ENCODE results near the gene PHF21A. TPM values are rescaled to one million over a fixed set of nuclear protein-coding genes. Genes with fewer than 3 reads are reported as not detected.

The PHF21A gene
- total RNA-seq, 2 experiments from 2014 or later: 23.1 to 56.1 TPM

- Histone ChIP-seq H3K9me3 (ENCODE audit: low read length) (no peaks in the 10 kb centered on the region), H3K4me2 (ENCODE audit: low read length) (no peak overlapping the region), H3K4me3 (ENCODE audit: low read depth, low read length, poor library complexity, severe bottlenecking) (no peak overlapping the region), H3K9me2 (ENCODE audit: insufficient read depth, low read length) (no peaks in the 10 kb centered on the region), H3K4me1 (ENCODE audit: insufficient read depth, low read length, poor library complexity, severe bottlenecking) (no peaks in the 10 kb centered on the region), H4K20me1 (ENCODE audit: insufficient read depth, low read length) (no peaks in the 10 kb centered on the region), H2AFZ (ENCODE audit: low read length) (no peak overlapping the region), H3K36me3 (ENCODE audit: insufficient read depth, low read length) (no peaks in the 10 kb centered on the region), H3K27ac (ENCODE audit: low read depth, low read length, poor library complexity, severe bottlenecking) (no peak overlapping the region), H3K79me2 (ENCODE audit: insufficient read depth, low read depth, low read length) (no peaks in the 10 kb centered on the region)
- TF ChIP-seq EZH2phosphoT487 (IDR thresholded peaks at IDR 0.05; ENCODE audit: borderline replicate concordance, low read depth, low read length) (no peak), CTCF (conservative IDR thresholded peaks at IDR 0.05; ENCODE audit: low read length) (no peak)
- BruUV-seq (replicated peaks): no TSS peak
- intact Hi-C loops (cut with micrococcal nuclease; ENCODE audit: unreplicated experiment): no loop called here
- ChIA-PET CTCF (ENCODE audit: unreplicated experiment) (no interaction called here), POLR2A (no interaction called here)
- DNase-seq (ENCODE audit: low spot score): no peak
Observed at GRCh38 chr11:45985212-45985611, 136.0 kb downstream of the PHF21A start.

GRCh38 chr11:45984192-45984591 lies 137.1 kb downstream of the PHF21A start:
- H3K4me1 ChIP-seq (ENCODE audit: insufficient read depth, low read length, poor library complexity, severe bottlenecking): no peaks in the 10 kb centered on the region
- no peaks in the 10 kb centered on the region for H4K20me1 ChIP-seq (ENCODE audit: insufficient read depth, low read length)
- ChIA-PET POLR2A (interaction anchor here (0.6 to 0.9 kb wide), 2 partner anchors 10 to 139 kb away, joined by 3 read pairs; no protein-coding TSS in a partner anchor), CTCF (ENCODE audit: unreplicated experiment) (no interaction called here)
- no peaks in the 10 kb centered on the region for H3K79me2 ChIP-seq (ENCODE audit: insufficient read depth, low read depth, low read length)
- TF ChIP-seq CTCF (conservative IDR thresholded peaks at IDR 0.05; ENCODE audit: low read length) (no peak), EZH2phosphoT487 (IDR thresholded peaks at IDR 0.05; ENCODE audit: borderline replicate concordance, low read depth, low read length) (no peak)
- no peak overlapping the region for H3K4me3 ChIP-seq (ENCODE audit: low read depth, low read length, poor library complexity, severe bottlenecking)
- intact Hi-C loops (cut with micrococcal nuclease; ENCODE audit: unreplicated experiment): no loop called here
- no TSS peak for BruUV-seq (replicated peaks)
- DNase-seq (ENCODE audit: low spot score): no peak
- H3K9me3 ChIP-seq (ENCODE audit: low read length): no peaks in the 10 kb centered on the region
- no peak overlapping the region for H3K27ac ChIP-seq (ENCODE audit: low read depth, low read length, poor library complexity, severe bottlenecking)
- no peaks in the 10 kb centered on the region for H3K9me2 ChIP-seq (ENCODE audit: insufficient read depth, low read length)
- no peak overlapping the region for H3K4me2 ChIP-seq (ENCODE audit: low read length)
- peaks cover 5% of the 10 kb centered on the region; the same call in 1 of the 2 replicates for H3K36me3 ChIP-seq (ENCODE audit: insufficient read depth, low read length)
- no peak overlapping the region for H2AFZ ChIP-seq (ENCODE audit: low read length)

GRCh38 chr11:45983471-45983845 lies 137.8 kb downstream of the PHF21A start:
- H3K4me2 ChIP-seq (ENCODE audit: low read length): no peak overlapping the region
- H3K9me2 ChIP-seq (ENCODE audit: insufficient read depth, low read length): no peaks in the 10 kb centered on the region
- DNase-seq (ENCODE audit: low spot score): no peak
- H3K36me3 ChIP-seq (ENCODE audit: insufficient read depth, low read length): peaks cover 10% of the 10 kb centered on the region
- H4K20me1 ChIP-seq (ENCODE audit: insufficient read depth, low read length): no peaks in the 10 kb centered on the region
- TF ChIP-seq CTCF (conservative IDR thresholded peaks at IDR 0.05; ENCODE audit: low read length) (no peak), EZH2phosphoT487 (IDR thresholded peaks at IDR 0.05; ENCODE audit: borderline replicate concordance, low read depth, low read length) (no peak)
- no peaks in the 10 kb centered on the region for H3K79me2 ChIP-seq (ENCODE audit: insufficient read depth, low read depth, low read length)
- H3K9me3 ChIP-seq (ENCODE audit: low read length): no peaks in the 10 kb centered on the region
- no TSS peak for BruUV-seq (replicated peaks)
- no peak overlapping the region for H2AFZ ChIP-seq (ENCODE audit: low read length)
- H3K4me1 ChIP-seq (ENCODE audit: insufficient read depth, low read length, poor library complexity, severe bottlenecking): no peaks in the 10 kb centered on the region
- CTCF ChIA-PET (ENCODE audit: unreplicated experiment): no interaction called here
- H3K4me3 ChIP-seq (ENCODE audit: low read depth, low read length, poor library complexity, severe bottlenecking): no peak overlapping the region
- intact Hi-C loops (cut with micrococcal nuclease; ENCODE audit: unreplicated experiment): no loop called here
- H3K27ac ChIP-seq (ENCODE audit: low read depth, low read length, poor library complexity, severe bottlenecking): no peak overlapping the region
- POLR2A ChIA-PET: interaction anchor here (0.9 kb wide), 1 partner anchor 140 kb away, joined by 3 read pairs; no protein-coding TSS in a partner anchor
